Measurements from ENCODE around the gene BAX. TPM values are rescaled to one million over a fixed set of nuclear protein-coding genes. Genes with fewer than 3 reads are reported as not detected.
A peak's percentile ranks its signal among the peaks of the same experiment; 100 is the strongest.

The BAX gene
- total and polyA plus RNA-seq, 2 of the 13 experiments (the other 11 are each of a cell fraction or from before 2014, with no cell fraction given), result 139 to 176 TPM

- TF ChIP-seq KIAA2018 (CRISPR knock-in tag; IDR thresholded peaks at IDR 0.05; ENCODE audit: borderline replicate concordance) (no peak), LCORL (IDR thresholded peaks at IDR 0.05) (peak; percentile 33; the same call in 1 of the 2 replicates), LCORL (CRISPR knock-in tag; IDR thresholded peaks at IDR 0.05) (peak; percentile 98), DMAP1 (CRISPR knock-in tag; IDR thresholded peaks at IDR 0.05) (peak; percentile 87), U2AF1 (optimal IDR thresholded peaks at IDR 0.05; ENCODE audit: low read depth, low read length) (no peak), ZNF552 (CRISPR knock-in tag; IDR thresholded peaks at IDR 0.05; ENCODE audit: borderline replicate concordance) (0 out of 2 replicates have a peak, but pooled peaks have one; percentile 43), DRAP1 (CRISPR knock-in tag; IDR thresholded peaks at IDR 0.05) (peak; percentile 31; the same call in 1 of the 2 replicates), FOXJ3 (CRISPR knock-in tag; IDR thresholded peaks at IDR 0.05; ENCODE audit: borderline replicate concordance) (no peak), POLR2A (IDR thresholded peaks at IDR 0.05; ENCODE audit: insufficient read depth in 1 of 2, low read depth in 2 of 2, low read length in 2 of 2) (no peak), KAT7 (CRISPR knock-in tag; IDR thresholded peaks at IDR 0.05; ENCODE audit: borderline replicate concordance) (no peak), STAG1 (CRISPR knock-in tag; IDR thresholded peaks at IDR 0.05) (no peak), ZNF263 (CRISPR knock-in tag; IDR thresholded peaks at IDR 0.05) (peak; percentile 54; the same call in 1 of the 2 replicates), FOSL2 (CRISPR knock-in tag; IDR thresholded peaks at IDR 0.05) (peak; percentile 62; the same call in 1 of the 2 replicates), SNAPC5 (CRISPR knock-in tag; IDR thresholded peaks at IDR 0.05; ENCODE audit: borderline replicate concordance) (no peak), TFE3 (CRISPR knock-in tag; IDR thresholded peaks at IDR 0.05) (peak; percentile 77), CBFB (CRISPR knock-in tag; IDR thresholded peaks at IDR 0.05) (no peak), NAIF1 (CRISPR knock-in tag; IDR thresholded peaks at IDR 0.05; ENCODE audit: borderline replicate concordance) (no peak), ZNF83 (CRISPR knock-in tag; IDR thresholded peaks at IDR 0.05; ENCODE audit: borderline replicate concordance) (no peak), ZNF160 (CRISPR knock-in tag; IDR thresholded peaks at IDR 0.05) (no peak), NCOA2 (CRISPR knock-in tag; IDR thresholded peaks at IDR 0.05) (peak; percentile 69), ZNF34 (CRISPR knock-in tag; IDR thresholded peaks at IDR 0.05; ENCODE audit: borderline replicate concordance) (no peak), PBX2 (CRISPR knock-in tag; IDR thresholded peaks at IDR 0.05) (no peak)
Observed at GRCh38 chr19:48907671-48908070, 47.0 kb upstream of the BAX start (continued).
